GM12872 (cell line): Measurements from ENCODE around the gene CERS2.

Experiments used
- CTCF ChIP-seq: IDR thresholded peaks from 3 replicates; pipeline ENCODE4 v1.5.1; 2011; ENCODE audit warnings: low read depth, mild to moderate bottlenecking, low read length, moderate library complexity; ENCODE audit not compliant: insufficient read depth

CERS2 gene

DNA sequence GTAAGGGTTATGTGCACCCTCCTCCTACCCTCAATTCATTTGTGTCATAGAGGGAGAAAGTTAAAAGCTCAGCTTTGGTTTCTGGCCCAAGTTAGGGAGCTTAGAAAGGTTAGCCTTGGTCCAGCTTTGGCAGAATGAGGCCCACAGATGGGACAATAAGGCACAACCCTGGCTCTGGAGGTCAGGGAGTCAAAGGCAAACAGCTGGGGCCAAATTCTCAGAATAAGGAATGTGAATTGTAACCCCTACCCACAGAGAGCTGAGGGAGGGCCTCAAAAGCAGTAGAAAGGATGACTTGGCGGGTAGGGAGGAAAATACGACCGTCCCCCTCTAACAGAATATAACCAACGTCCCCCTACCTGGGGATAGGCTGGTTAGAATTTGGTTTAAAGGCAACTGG, 9.0 kb downstream of the CERS2 start:
- TF ChIP-seq CTCF = no peak

DNA sequence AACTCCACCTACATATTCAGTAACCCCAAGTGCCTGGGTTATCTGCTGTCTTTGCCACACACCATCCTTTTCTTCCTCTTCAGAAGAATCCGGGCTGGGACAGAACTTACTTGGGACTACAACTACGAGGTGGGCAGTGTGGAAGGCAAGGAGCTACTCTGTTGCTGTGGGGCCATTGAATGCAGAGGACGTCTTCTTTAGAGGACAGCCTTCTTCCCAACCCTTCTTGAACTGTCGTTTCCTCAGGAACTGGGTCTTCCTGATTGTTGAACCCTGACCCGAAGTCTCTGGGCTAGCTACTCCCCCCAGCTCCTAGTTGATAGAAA, 10.5 kb downstream of the CERS2 start:
- no peak for TF ChIP-seq CTCF

DNA sequence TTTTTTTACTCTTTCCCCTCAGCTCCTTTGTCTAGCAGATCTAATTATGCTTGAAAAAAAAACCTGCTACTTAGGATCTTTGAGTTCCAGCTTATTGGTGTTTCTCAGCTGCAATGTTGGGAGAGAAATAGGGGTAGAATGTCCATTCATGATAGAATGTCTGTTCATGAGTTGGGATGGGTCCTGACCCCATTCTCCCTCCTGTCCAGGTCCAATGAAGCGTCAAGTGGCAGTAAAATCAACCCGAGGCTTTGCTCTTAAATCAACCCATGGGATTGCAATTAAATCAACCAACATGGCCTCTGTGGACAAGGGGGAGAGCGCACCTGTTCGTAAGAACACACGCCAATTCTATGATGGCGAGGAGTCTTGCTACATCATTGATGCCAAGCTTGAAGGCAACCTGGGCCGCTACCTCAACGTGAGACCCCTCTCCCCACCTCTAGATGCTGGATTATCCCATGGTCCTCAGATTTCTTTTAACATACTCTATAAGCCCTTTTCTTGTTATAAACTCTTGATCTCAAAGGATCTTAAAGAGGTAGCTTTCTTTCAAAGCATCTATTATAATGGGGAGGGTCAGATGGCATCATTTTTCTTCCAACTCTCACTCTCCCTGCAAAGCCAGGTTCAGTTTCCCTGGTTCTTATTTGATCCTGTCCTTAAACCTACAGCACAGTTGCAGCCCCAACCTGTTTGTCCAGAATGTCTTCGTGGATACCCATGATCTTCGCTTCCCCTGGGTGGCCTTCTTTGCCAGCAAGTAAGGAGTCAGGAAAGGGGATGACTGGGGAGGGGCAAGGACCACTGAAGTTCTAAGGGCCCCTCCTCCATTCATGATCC, 11.1 kb downstream of the CERS2 start:
- no peak for TF ChIP-seq CTCF

DNA sequence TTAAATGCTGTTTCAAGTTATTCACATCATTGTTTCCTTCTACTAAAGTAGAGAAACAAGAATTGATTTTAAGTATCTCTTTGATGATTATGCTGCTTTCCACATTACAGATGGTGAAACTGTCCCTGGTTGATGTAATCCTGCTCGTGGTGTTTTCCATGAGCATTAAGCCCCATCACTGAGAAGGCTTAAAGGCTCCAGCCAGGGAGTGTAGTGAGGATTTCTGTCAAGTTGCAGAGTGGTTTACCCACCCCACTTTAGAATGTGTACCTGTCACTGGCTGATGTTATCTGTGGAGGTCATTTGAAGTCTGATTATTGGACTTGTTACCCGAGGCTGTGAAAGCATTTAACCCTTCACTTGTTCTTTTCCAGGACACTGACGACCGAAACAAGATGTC, 12.9 kb downstream of the CERS2 start:
- no peak for TF ChIP-seq CTCF

- no peak for TF ChIP-seq CTCF
Measured at GRCh38 chr1:150960646-150961045, 14.0 kb downstream of the CERS2 start.

GRCh38 chr1:150957666-150958065, 17.0 kb downstream of the CERS2 start:
- TF ChIP-seq CTCF = no peak

DNA sequence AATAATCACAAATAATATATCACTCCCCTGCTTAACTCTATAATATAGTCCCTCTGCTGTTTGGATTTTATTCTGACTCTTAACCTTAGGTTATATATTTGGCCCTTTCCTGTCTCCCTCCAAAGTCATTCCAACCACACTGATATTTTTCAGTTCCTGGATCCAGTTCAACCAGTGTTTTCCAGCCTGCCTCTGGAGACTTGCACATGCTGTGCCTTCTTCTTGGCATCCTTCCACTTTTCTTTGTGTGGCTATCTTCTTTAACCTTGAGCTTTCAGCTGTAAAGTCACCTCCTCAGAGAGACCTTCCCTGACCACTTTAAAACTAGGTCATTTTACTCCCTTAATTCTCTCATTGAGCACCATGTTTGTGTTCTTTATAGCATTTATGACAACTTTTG, 19.4 kb downstream of the CERS2 start:
- no peak for TF ChIP-seq CTCF
